GM18499 (cell line): Measurements from ENCODE around the gene RETREG3.
"Not testable (repeated sequence)": the region's sequence is repeated elsewhere in the genome, so short reads cannot be mapped to it uniquely, and the experiment has no call there.

ENCODE experiments used
- ATAC-seq: cut with Tn5 transposase; IDR thresholded peaks from one replicate; pipeline ENCODE4 v1.9.1; 2021; ENCODE audit warnings: moderate number of reproducible peaks; ENCODE audit not compliant: insufficient read depth, unreplicated experiment

The RETREG3 gene, protein sequence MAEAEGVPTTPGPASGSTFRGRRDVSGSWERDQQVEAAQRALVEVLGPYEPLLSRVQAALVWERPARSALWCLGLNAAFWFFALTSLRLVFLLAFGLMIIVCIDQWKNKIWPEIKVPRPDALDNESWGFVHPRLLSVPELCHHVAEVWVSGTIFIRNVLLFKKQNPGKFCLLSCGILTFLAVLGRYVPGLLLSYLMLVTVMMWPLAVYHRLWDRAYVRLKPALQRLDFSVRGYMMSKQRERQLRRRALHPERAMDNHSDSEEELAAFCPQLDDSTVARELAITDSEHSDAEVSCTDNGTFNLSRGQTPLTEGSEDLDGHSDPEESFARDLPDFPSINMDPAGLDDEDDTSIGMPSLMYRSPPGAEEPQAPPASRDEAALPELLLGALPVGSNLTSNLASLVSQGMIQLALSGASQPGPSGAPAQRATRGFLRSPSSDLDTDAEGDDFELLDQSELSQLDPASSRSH

DNA sequence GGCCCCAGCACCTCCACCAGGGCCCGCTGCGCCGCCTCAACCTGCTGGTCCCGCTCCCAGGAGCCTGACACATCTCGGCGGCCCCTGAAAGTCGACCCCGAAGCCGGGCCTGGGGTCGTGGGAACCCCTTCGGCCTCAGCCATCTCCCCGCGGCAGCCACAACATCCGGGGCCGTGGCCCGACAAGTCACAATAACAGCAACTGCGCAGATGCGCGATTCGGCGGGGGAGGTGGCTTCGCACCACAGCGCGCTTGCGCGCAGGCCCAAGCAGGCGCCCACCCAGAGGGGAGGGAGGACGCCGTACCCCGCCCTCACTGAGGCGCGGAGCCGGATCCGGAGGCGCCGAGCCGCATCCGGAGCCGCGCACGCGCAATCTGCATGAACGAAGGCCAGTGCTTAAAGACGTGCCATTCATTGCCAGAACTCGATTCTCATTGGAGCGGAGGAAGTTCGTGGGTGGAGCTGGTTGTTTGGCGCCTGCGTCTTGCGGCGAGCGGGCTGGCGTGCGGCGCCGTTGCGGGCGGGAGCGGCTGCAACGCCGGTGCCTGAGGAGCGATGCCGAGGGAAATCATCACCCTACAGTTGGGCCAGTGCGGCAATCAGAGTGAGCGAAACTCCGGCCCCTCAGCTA, at the start of gene RETREG3, which contains the start of gene TUBG1:
Gene RETREG3, minus strand, starts transcription at position 193 of the 632 bp plus-strand sequence. Its CDS starts 50 bp downstream, at position 143.
Gene TUBG1, plus strand, starts transcription at position 502 of the 632 bp plus-strand sequence. Its CDS starts 55 bp downstream, at position 557.
- ATAC-seq: peak; percentile 67

DNA sequence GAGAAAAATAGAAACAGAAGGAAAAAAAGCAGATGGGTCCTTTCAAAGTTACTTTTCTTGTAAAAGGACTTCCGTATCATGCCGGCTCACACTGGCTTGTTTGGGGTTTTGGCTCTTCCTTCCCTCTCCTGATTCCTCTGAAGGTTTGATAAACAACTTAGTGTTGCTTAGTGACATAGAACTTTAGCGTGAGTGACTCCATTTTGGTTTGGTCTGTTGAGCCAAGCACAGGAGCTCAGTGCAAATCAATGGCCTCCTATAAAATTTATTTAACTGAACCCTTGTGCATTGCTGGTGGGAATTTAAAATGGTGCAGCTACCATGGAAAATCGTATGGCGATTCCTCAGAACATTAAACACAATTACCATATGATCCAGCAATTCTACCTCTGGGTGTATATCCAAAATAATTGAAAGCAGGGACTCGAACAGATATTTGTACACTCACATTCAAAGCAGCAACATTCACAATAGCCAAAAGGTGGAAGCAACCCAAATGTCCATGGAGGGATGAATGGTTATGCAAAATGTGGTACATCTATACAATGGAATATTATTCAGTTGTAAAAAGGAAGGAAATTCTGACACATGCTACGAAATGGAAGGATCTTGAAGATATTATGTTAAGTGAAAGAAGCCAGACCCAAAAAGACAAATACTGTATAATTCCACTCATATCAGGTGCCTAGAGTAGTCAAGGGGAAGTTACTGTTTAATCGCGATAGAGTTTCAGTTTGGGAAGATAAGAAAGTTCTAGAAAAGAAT, 48.8 kb upstream of the RETREG3 start:
- no peak for ATAC-seq

DNA sequence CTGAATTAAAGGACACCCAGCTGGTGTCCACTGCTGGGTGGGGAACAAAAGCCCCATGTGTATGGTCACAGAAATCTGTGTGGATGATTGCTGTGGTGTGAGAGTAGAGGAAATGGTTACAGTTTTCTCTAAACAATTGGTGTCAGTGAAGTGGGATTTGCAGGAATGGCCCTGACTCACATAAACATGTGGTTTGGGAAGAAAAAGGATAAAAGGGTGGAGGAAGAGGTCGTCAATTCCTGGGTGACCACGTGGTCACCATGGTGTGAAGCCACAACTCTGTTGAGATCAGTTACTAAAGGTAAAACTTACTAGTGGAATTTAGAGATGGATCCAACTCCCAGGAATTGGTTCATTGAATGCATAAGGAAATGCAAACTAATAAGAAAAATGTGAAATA, 46.4 kb upstream of the RETREG3 start:
- ATAC-seq: no peak

DNA sequence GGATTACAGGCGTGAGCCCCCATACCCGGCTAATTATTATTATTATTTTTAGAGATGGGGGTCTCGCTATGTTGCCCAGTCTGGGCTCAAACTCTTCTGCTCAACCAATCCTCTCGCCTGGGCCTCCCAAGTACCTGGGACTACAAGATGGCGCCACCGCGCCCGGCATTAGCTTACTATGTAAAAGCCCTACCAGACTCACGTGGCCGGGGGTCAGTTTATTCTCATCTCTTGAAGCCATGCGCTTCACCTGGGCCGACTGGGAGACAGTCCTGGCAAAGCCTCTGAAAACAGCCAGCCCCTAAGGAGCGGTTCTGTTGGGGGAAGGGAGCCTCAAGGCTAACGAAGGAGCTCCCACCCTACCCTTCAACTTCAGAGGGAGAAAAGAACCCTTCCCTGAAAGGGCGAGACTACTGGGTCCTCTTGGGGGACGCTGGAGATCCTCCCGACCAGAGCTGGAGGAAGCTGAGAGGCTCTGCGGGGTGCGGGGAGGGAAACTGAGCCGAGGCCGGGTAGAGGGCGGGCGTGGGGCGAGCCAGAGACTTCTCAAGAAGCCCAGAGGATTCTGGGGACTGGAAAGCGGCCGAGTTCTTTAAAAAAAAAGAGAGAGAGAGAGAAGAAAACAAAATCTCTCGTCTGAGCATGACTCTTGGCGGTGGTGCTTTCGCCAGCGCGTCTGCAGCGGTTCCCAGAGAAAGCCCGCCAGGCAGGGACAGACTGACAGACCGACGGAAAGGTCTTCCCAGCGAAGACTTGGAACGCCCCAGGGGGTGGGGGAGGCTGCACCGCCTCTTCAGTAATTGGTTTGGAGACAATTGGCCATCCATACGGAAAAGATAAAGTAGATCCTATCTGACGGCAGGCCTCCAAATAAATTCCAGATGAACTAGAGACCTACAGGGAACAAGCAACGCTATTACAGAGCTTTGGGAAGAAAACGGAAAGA, 44.3 kb upstream of the RETREG3 start:
- ATAC-seq: no peak

DNA sequence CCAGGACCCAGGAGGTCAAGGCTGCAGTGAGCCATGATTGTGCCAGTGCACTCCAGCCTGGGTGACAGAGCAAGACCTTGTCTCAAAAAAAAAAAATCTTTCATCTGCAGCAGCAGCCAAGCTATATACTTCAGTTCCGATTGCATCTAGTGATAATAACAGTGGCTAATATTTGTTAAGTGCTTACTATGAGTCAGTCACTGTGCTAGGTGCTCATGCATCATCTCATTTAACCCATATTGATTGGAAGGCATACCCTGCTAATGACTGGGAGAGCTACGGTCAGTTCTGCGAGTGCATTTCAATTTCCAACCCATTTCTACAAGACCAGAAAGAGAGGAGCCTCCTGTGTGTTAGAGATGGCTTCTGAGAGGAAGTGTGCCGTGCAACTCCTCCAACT, 42.2 kb upstream of the RETREG3 start:
- ATAC-seq: no peak

DNA sequence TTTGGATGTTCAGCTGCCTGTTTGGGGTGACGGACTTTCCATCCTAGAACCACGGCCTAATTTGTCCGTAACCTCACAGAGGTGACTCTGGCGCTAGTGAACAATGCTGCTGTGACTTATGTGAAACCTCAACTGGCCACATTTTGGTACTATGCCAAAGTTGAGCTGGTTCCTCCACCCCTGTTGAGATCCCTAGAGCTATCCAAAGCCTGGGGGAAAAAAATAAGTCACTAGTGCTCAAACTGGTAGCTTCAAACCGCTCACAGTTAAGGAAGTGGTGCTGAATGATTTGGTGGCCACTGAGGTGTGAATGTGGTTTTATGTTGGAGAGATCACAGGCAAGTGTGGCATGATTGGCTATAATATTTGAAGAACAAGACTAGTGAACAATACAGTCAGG, 38.6 kb upstream of the RETREG3 start:
- ATAC-seq: no peak

DNA sequence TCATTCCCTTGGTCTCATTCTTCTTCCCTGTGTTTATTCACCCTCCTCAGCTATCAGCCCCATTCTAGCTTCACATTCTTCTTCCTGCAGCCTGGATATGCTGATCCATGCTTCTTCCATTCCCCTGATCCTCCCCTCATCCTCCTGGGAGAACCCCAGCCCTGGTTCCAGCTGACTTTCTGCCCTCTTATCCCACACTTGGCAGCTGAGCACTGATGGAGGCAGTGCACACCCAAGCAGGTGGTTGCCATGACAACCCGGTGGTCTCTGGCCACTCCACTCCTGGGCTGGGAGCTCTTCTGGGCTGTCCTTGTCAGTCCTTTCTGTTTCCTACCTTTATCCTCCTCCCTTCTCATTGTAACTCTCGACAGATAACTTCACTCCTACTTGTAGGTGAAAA, 33.2 kb upstream of the RETREG3 start:
- no peak for ATAC-seq

DNA sequence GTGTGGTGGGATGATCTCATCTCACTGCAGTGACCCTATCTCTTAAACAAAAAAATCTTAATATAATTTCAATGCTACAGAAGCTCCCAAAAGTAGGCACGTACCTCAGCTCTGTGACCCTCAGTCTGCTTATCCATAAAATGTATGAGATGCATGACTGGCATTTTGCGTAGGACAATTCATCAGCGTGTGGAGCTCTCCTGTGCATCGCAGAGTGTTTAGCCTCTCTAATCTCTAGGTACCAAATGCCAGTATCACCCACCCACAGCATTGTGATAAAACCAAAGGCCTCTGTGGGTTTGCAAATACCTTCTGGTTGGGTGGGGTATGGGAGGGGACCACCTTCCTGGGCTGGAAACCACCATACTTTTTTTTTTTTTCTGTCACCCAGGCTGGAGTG, 30.9 kb upstream of the RETREG3 start:
- ATAC-seq: no peak

DNA sequence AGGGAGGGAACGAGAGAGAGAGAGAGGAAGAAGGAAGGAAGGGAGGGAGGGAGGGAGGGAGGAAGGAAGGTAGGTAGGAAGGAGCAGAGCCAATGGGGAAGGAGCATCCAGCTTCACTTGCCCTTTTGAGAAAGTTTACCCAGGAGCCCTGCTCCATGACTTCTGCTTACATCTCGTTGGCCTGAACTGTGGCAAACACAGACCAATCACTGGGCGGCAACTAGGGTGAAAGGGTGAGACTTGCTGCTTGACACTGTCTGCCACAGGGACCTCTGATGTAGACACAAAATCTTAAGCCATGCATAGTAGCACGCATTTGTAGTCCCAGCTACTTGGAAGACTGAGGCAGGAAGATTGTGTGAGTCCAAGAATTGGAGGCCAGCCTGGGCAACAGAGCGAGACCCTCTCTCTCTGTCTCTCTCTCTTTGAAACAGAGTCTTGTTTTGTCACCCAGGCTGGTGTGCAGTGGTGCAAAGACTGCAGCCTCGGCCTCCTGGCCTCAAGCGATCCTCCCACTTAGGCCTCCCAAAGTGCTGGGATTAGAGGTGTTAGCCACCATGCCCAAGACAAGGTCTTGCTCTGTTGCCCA, 30.4 kb upstream of the RETREG3 start:
- no peak for ATAC-seq

DNA sequence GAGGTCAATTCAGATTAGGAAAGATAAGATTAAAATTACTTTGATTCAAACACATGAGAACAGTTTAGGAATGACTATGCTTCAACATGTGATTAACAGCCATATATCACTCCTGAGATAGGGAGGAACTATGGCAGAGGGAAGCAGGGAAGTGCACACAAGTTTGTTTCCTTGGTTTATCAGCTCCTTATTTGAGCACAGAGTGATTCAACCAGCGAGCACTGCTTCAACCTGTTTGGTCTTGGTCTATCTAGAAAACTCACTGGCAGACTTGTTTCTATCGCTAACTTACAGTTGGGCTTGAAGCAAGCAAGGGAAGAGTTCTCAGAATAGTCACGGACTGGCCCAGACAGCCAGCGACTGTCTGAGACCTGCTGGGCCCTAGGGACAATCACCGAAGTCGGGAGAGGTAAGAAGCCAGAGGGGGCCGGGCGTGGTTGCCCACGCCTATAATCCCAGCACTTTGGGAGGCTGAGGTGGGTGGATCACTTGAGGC, 23.8 kb upstream of the RETREG3 start:
- no peak for ATAC-seq

DNA sequence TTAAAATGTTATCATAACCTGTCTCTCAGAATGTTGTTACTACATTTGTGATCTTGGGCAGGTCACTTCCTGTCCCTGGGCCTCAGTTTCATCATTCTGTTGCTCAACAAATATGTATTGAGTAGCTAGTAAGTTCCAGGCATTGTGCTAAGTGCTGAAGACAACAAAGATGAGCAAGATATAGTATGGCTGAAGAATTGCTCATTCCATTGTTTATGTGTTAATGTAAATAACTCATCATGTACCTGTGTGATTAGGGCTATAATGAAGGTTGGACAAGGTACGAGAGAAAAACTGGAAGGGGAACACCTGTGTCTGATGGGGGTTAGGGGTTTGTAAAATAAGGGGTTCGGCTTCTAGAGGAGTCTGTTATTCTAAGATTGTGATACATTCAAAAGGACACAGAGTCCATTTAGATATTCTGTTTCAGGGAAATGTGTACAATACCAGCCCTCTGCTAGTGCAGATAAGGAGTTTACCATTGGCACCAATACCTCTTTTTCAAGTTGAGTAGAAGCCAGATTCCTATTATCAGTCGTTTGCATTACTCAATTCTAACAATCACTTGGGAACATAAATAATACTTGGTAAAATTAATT, 20.3 kb upstream of the RETREG3 start:
- no peak for ATAC-seq

DNA sequence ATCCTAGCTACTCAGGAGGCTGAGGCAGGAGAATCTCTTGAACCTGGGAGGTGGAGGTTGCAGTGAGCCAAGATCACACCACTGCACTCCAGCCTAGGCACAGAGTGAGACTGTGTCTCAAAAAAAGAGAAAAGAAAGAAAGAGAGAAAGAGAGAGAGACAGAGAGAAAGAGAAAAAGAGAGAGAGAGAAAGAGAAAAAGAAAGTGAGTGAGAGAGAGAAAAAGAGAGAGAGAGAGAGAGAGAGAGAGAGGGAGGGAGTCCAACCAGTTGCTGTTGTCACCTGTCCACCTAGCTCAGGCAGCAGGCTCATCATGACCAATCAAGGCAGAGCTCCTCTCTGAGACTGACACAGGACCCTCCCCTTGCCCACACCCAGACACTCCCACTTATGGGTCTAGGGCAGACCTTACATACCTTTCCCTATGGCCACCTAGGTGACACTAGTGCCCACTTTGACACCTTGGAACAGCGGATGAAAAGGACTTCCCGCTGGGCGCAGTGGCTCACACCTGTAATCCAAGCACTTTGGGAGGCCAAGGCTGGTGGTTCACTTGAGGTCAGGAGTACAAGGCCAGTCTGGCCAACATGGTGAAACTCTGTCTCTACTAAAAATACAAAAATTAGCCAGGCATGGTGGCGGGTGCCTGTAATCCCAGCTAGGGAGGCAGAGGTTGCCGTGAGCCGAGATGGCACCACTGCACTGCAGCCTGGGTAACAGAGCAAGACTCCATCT, 18.0 kb upstream of the RETREG3 start:
- ATAC-seq: not testable (repeated sequence)

DNA sequence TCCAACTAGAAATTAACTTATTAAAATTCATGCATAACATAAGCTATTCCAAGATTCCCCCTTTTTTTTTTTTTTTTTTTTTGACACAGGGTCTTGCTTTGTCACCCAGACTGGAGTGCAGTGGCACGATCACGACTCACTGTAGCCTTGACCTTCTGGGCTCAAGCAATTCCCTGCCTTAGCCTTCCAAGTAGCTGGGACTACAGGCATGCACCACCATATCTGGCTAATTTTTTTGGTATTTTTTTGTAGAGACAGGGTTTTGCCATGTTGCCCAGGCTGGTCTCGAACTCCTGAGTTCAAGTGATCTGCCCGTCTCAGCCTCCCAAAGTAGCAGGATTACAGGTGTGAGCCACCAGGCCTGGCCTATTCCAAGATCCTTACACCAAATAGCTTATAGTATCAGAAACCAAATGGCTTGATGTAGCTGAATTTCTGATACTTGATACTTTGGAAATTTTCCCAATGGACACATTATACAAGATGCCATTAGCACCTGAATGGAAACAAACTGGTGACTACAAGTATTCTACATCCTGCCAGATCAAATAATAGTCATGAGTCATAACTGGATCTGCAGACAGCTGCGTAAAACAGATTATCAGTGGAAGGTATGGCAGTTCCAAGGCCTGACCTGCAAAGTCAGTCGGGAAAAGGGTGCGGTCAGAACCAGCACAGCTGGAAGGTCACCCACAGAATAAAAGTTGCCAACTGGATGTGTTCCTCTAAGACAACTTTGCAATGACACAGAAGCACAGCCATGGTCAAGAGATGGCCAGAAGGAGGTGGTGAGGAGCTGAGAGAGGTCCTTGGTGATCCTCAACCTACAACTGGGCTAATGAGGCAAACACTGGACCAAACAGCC, 14.8 kb upstream of the RETREG3 start:
- no peak for ATAC-seq

DNA sequence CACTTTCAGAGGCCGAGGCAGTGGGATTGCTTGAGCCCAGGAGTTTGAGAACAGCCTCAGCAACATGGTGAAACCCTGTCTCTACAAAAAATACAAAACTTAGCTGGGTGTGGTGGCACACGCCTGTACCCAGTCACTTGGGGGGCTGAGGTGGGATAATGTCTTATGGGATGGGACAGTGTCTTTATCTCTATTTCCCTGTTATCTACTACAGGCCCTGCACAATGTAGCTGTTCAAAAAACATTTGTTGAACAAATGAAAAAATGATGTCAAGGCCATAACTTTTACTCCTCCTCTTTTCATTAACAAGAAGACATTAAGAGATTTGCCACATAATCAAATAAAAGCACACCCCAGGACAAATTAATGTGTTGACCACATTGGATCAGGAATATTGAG, 14.1 kb upstream of the RETREG3 start:
- no peak for ATAC-seq

DNA sequence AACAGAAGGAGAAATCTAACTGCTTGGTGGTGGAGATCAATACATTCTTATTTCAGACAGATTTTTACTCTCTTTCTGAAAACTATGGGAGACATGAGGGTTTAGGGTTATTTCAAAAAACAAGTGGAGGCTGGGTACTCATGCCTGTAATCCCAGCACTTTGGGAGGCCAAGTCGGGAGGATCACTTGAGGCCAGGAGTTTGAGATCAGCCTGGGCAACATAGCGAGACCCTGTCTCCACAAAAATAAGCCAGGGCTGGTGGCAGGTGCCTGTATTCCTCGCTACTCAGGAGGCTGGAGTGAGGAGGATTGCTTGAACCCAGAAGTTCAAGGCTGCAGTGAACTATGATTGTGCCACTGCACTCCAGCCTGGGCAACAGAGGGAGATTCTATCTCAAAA, 12.8 kb upstream of the RETREG3 start:
- not testable (repeated sequence) for ATAC-seq

DNA sequence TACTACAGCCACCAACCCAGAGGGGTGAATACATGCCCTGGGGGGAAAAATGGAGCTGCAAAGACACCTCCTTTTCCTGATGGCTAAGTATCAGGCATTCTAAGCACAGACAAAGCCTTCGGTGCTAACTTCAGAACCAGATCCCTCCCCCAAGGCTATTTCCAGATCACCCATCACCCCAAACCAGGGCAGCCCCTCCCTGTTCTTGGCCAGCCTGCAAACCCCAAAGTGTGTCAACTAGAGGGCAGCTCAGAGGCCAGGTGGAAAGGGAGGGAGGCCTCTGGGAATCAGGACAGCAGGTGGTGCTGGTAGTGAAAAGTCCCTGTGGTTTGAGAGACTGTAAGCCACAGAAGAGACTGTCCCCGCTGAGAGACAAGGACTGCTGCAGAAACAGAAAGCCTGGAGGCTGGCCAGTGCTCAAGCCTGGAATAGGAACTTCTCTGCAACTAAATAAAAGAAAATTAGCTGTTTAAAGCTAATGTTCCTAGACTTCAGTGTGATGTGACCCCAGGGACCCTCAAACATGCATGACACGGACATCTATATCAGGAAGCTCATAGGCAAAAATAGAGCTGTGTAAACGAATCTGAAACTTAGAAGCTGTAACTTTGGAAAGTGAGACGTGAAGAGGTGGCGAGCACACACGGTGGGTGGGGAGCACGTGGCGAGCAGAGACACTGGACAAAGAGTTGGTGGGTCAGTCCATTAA, 9.4 kb upstream of the RETREG3 start:
- no peak for ATAC-seq

DNA sequence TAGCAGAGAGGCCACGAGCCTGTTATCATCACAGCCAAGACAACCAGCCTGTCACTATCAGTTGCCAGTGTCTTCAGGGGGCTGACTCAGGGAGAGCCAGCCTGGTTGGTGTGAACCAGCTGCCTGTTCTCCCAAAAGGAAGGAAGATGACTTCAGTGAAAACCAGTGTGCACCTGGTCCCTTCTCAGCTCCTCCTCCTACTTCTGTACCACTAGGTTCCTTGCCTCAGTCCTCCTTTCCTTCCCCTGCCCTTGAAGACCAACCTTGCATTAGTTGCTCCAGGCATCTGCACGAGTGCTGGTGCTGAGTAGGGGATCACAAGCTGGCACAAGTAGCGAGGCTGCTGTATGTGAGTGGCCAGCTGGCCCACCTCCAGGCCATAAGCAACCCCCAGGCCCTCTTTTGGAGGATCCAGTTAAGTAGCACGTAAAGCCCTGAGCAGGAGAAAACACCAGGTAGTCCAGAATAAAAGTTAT, 8.8 kb upstream of the RETREG3 start:
- no peak for ATAC-seq
